H1 (cell line): Measurements from ENCODE around the gene SPTLC3. TPM values are rescaled to one million over a fixed set of nuclear protein-coding genes. Genes with fewer than 3 reads are reported as not detected.

Experiments used
- CTCF ChIA-PET: fragments of 300-600 bp; sonication (Branson Sonifier 250); formaldehyde crosslinking; loops from one replicate; lab custom pipeline; 2021; ENCODE audit not compliant: partially characterized antibody; lab: Charles Lee
- POLR2A ChIA-PET: fragments of 300-600 bp; sonication (Branson Sonifier 250); formaldehyde crosslinking; loops from one replicate; lab custom pipeline; 2021; ENCODE audit warnings: inconsistent platforms; ENCODE audit not compliant: partially characterized antibody; lab: Charles Lee
- DNase-seq, 2 experiments: peaks; one replicate each; pipeline versions ENCODE4 v3.0.0 to v3.0.0-alpha.2; 2010 to 2022; ENCODE audit warnings: low spot score in 2 of 2, low read depth in 1 of 2, mixed read lengths in 1 of 2
- FAIRE-seq: peaks from 2 replicates; lab custom pipeline; 2011; peaks lifted over from hg19 to GRCh38; lab: Jason Lieb, UNC
- H2AFZ ChIP-seq: 2 replicates; pipeline ENCODE4 v1.8.1; 2012; ENCODE audit warnings: low read length, inconsistent platforms
- H2AK5ac ChIP-seq: 2 replicates; pipeline ENCODE4 v1.6.1; 2013; ENCODE audit warnings: low read depth, low read length
- H2BK120ac ChIP-seq: replicated peaks from 2 replicates; pipeline ENCODE3; 2013; ENCODE audit warnings: low read depth, low read length, inconsistent platforms
- H2BK12ac ChIP-seq: 2 replicates; pipeline ENCODE4 v1.6.1; 2013; ENCODE audit warnings: low read depth, low read length
- H2BK15ac ChIP-seq: 2 replicates; pipeline ENCODE4 v1.6.1; 2013; ENCODE audit warnings: low read length
- H2BK20ac ChIP-seq: 2 replicates; pipeline ENCODE4 v1.6.1; 2013; ENCODE audit warnings: low read length
- H2BK5ac ChIP-seq: 2 replicates; pipeline ENCODE4 v1.6.1; 2013; ENCODE audit warnings: low read depth, low read length
- H3K14ac ChIP-seq: 2 replicates; pipeline ENCODE4 v1.6.1; 2013; ENCODE audit warnings: inconsistent platforms; ENCODE audit not compliant: insufficient read length
- H3K18ac ChIP-seq: 2 replicates; pipeline ENCODE4 v1.6.1; 2013; ENCODE audit warnings: low read length; ENCODE audit errors: extremely low read depth
- H3K23ac ChIP-seq: 2 replicates; pipeline ENCODE4 v1.6.1; 2013; ENCODE audit warnings: inconsistent platforms; ENCODE audit not compliant: insufficient read length
- H3K23me2 ChIP-seq: 2 replicates; pipeline ENCODE4 v1.6.1; 2013; ENCODE audit warnings: low read depth, low read length
- H3K27ac ChIP-seq: 2 replicates; pipeline ENCODE4 v1.6.1; 2011; ENCODE audit warnings: low read depth, low read length, inconsistent platforms
- H3K27me3 ChIP-seq, 4 experiments: replicated peaks in 1 of 4; 1 replicate in 1 of 4; 2 replicates in 3 of 4; pipeline versions ENCODE4 v1.6.1 to v1.8.1; 2011 to 2013; ENCODE audit warnings: low read length in 3 of 4, mild to moderate bottlenecking in 3 of 4, inconsistent platforms in 2 of 4, mixed read lengths in 2 of 4, moderate library complexity in 1 of 4; ENCODE audit not compliant: control insufficient read depth in 3 of 4, insufficient read depth in 3 of 4; ENCODE audit errors: extremely low read depth in 1 of 4
- H3K36me3 ChIP-seq, 4 experiments: 2 replicates each; pipeline versions ENCODE4 v1.6.1 to v1.8.1; 2011 to 2013; ENCODE audit warnings: mild to moderate bottlenecking in 4 of 4, low read length in 3 of 4, moderate library complexity in 2 of 4, control low read depth in 1 of 4, inconsistent platforms in 1 of 4; ENCODE audit not compliant: insufficient read depth in 4 of 4, control insufficient read depth in 2 of 4
- H3K4ac ChIP-seq: replicated peaks from 2 replicates; pipeline ENCODE3; 2013; ENCODE audit warnings: low read length, low read depth, mixed read lengths, inconsistent platforms; ENCODE audit not compliant: insufficient read length
- H3K4me1 ChIP-seq, 4 experiments: replicated peaks in 1 of 4; 1 replicate in 1 of 4; 2 replicates in 3 of 4; pipeline versions ENCODE4 v1.6.1 to v1.8.1; 2011 to 2013; ENCODE audit warnings: low read length in 3 of 4, inconsistent platforms in 2 of 4, mixed read lengths in 1 of 4; ENCODE audit not compliant: insufficient read depth in 4 of 4, control insufficient read depth in 3 of 4
- H3K4me2 ChIP-seq, 2 experiments: 2 replicates each; pipeline versions ENCODE4 v1.6.1 to v1.8.1; 2011 to 2013; ENCODE audit warnings: low read depth in 2 of 2, low read length in 2 of 2, control low read depth in 1 of 2, inconsistent platforms in 1 of 2, mild to moderate bottlenecking in 1 of 2; ENCODE audit not compliant: insufficient read depth in 1 of 2
- H3K4me3 ChIP-seq, 4 experiments: fragments of 200-600, 300-600 bp in 1 of 4; sonication (generic), shearing (Covaris generic), sonication (Bioruptor Twin) in 1 of 4; 2 replicates each; pipeline versions ENCODE4 v1.5.1 to v1.8.1; 2011 to 2016; ENCODE audit warnings: low read length in 4 of 4, low read depth in 3 of 4, control low read depth in 2 of 4, inconsistent platforms in 2 of 4, mild to moderate bottlenecking in 2 of 4, mixed read lengths in 1 of 4, moderate library complexity in 1 of 4; ENCODE audit not compliant: insufficient read depth in 2 of 4; ENCODE audit errors: extremely low read depth in 1 of 4
- H3K56ac ChIP-seq: replicated peaks from 2 replicates; pipeline ENCODE3; 2013; ENCODE audit warnings: low read depth, mild to moderate bottlenecking, mixed read lengths, low read length, inconsistent platforms; ENCODE audit not compliant: insufficient read length
- H3K79me1 ChIP-seq: 2 replicates; pipeline ENCODE4 v1.6.1; 2013; ENCODE audit warnings: low read depth, low read length, control low read depth
- H3K79me2 ChIP-seq, 2 experiments: 2 replicates each; pipeline versions ENCODE4 v1.6.1 to v1.8.1; 2012 to 2013; ENCODE audit warnings: low read length in 2 of 2, mild to moderate bottlenecking in 2 of 2, inconsistent platforms in 1 of 2; ENCODE audit not compliant: insufficient read depth in 2 of 2, control insufficient read depth in 1 of 2
- H3K9ac ChIP-seq, 4 experiments: replicated peaks in 1 of 4; 1 replicate in 1 of 4; 2 replicates in 3 of 4; pipeline versions ENCODE4 v1.6.1 to v1.8.1; 2011 to 2013; ENCODE audit warnings: low read depth in 3 of 4, low read length in 3 of 4, control low read depth in 2 of 4, mild to moderate bottlenecking in 2 of 4, moderate library complexity in 2 of 4, inconsistent platforms in 1 of 4; ENCODE audit errors: extremely low read depth in 1 of 4
- H3K9me3 ChIP-seq, 2 experiments: 2 replicates each; pipeline versions ENCODE4 v1.6.1 to v1.8.1; 2012 to 2013; ENCODE audit warnings: mild to moderate bottlenecking in 2 of 2, moderate library complexity in 2 of 2, control low read depth in 1 of 2, inconsistent platforms in 1 of 2, low read depth in 1 of 2, low read length in 1 of 2, mixed read lengths in 1 of 2; ENCODE audit not compliant: insufficient read depth in 2 of 2
- H4K20me1 ChIP-seq, 2 experiments: replicated peaks in 1 of 2; 2 replicates each; pipeline versions ENCODE3 to v1.8.1; 2011 to 2013; ENCODE audit warnings: inconsistent platforms in 2 of 2, low read length in 2 of 2, mild to moderate bottlenecking in 1 of 2; ENCODE audit not compliant: insufficient read depth in 2 of 2, control insufficient read depth in 1 of 2
- H4K5ac ChIP-seq: 2 replicates; pipeline ENCODE4 v1.6.1; 2013; ENCODE audit warnings: low read length, low read depth, mixed read lengths, inconsistent platforms; ENCODE audit not compliant: insufficient read length
- H4K8ac ChIP-seq: 2 replicates; pipeline ENCODE4 v1.8.0; 2013; ENCODE audit warnings: mild to moderate bottlenecking, moderate library complexity, low read length, inconsistent platforms; ENCODE audit not compliant: insufficient read depth; ENCODE audit errors: extremely low read depth
- H4K91ac ChIP-seq: replicated peaks from 2 replicates; pipeline ENCODE3; 2013; ENCODE audit warnings: low read length, mixed read lengths, inconsistent platforms; ENCODE audit not compliant: insufficient read length
- CTCF ChIP-seq, 3 experiments: IDR thresholded peaks; 1 replicate in 2 of 3; 2 replicates in 1 of 3; pipeline versions ENCODE4 v1.5.1 to v1.6.1; 2011; ENCODE audit warnings: low read length in 3 of 3, mild to moderate bottlenecking in 3 of 3, inconsistent platforms in 2 of 3, low read depth in 1 of 3, moderate library complexity in 1 of 3; ENCODE audit not compliant: insufficient read depth in 1 of 3; ENCODE audit errors: control extremely low read depth in 1 of 3
- polyA plus RNA-seq, 7 experiments: library from polyadenylated mRNA; depleted of rRNA in 3 of 7; stranded (reverse) in 5 of 7; unstranded in 2 of 7; fragments of >200 nt in 5 of 7; fragments of 200-250 nt in 2 of 7; gene quantifications; 1 replicate in 5 of 7; 2 replicates in 1 of 7; 4 replicates in 1 of 7; pipeline versions ENCODE4 v1.2.1 to v1.2.3, GENCODE V29; 2011 to 2013; ENCODE audit warnings: missing spikeins in 2 of 7, mixed read lengths in 2 of 7
- total RNA-seq: library from RNA; stranded (reverse); fragmentation: NEBNext Ultra II Directional; extraction: Animal tissue kit (Norgen Biotek cat#: 25700); gene quantifications from 2 replicates; pipeline ENCODE4 v1.2.1, GENCODE V29; 2021

The SPTLC3 gene
- total and polyA plus RNA-seq, 2 of the 8 experiments (the other 6 are each of a cell fraction or from before 2014, with no cell fraction given), result 0.23 to 0.82 TPM

- H3K4me3 ChIP-seq, result no peak overlapping the region
- no peak overlapping the region for H2BK15ac ChIP-seq
- H3K4me2 ChIP-seq, result no peak overlapping the region
- H4K8ac ChIP-seq, result no peak overlapping the region
- H2BK5ac ChIP-seq, result no peak overlapping the region
- H3K4me1 ChIP-seq, result peaks cover 0 to 5% (median 0%) of the 10 kb centered on the region in 4 experiments; a peak in 1 of 7 replicates
- H2BK120ac ChIP-seq, result no peak overlapping the region
- no peak overlapping the region for H2BK20ac ChIP-seq
- H3K27ac ChIP-seq, result no peak overlapping the region
- H3K23ac ChIP-seq, result no peak overlapping the region
- H3K9ac ChIP-seq, result no peak overlapping the region
- no peak overlapping the region for H3K4ac ChIP-seq
- H4K91ac ChIP-seq, result no peak overlapping the region
- H3K36me3 ChIP-seq, result no peaks in the 10 kb centered on the region
- H2BK12ac ChIP-seq, result no peak overlapping the region
- H3K27me3 ChIP-seq, result no peaks in the 10 kb centered on the region
- no peak overlapping the region for H2AK5ac ChIP-seq
- H3K14ac ChIP-seq, result no peak overlapping the region
- DNase-seq, result no peak
- no peak for FAIRE-seq
- H4K20me1 ChIP-seq, result no peaks in the 10 kb centered on the region
- no peak overlapping the region for H4K5ac ChIP-seq
- no peaks in the 10 kb centered on the region for H3K23me2 ChIP-seq
- no peaks in the 10 kb centered on the region for H3K79me1 ChIP-seq
- CTCF ChIA-PET, result interaction anchor here (1.0 to 8.5 kb wide), 6 partner anchors 9 to 335 kb away, joined by 4 to 64 read pairs (median 6); no protein-coding TSS in a partner anchor
- POLR2A ChIA-PET, result no interaction called here
- no peak overlapping the region for H3K56ac ChIP-seq
- peaks cover 12 to 14% of the 10 kb centered on the region in 2 experiments for H3K9me3 ChIP-seq
- H3K18ac ChIP-seq, result no peak overlapping the region
- H2AFZ ChIP-seq, result no peak overlapping the region
- H3K79me2 ChIP-seq, result no peaks in the 10 kb centered on the region
- TF ChIP-seq CTCF (IDR thresholded peaks at IDR 0.05; ENCODE audit: control extremely low read depth in 1 of 3, insufficient read depth in 1 of 3, low read depth in 1 of 3, low read length in 3 of 3), result no peak
These were observed 40.8 kb upstream of the SPTLC3 start for GRCh38 chr20:12967932-12968331.
